Smooth muscle cell (in vitro differentiated cells): ENCODE results near the gene RBM38. TPM values are rescaled to one million over a fixed set of nuclear protein-coding genes. Genes with fewer than 3 reads are reported as not detected.

Experiments
- DNase-seq: peaks from one replicate; lab custom pipeline; 2025; ENCODE audit not compliant: unreplicated experiment; lab: John Stamatoyannopoulos, UW
- H2AFZ ChIP-seq: fragments of 200-600 bp; sonication (generic); 2 replicates; pipeline ENCODE4 v1.6.0; 2016; ENCODE audit warnings: antibody characterized with exemption, low read depth, mild to moderate bottlenecking
- H3F3A ChIP-seq: fragments of 200-600 bp; sonication (generic); 2 replicates; pipeline ENCODE4 v1.6.0; 2017; ENCODE audit warnings: antibody characterized with exemption, low read depth
- H3K27ac ChIP-seq: fragments of 200-600 bp; sonication (generic); 2 replicates; pipeline ENCODE4 v1.5.1; 2016; ENCODE audit warnings: low read depth, mild to moderate bottlenecking
- H3K27me3 ChIP-seq: fragments of 200-600 bp; sonication (generic); 2 replicates; pipeline ENCODE4 v1.6.1; 2016; ENCODE audit warnings: low read depth, mild to moderate bottlenecking
- H3K36me3 ChIP-seq: fragments of 200-600 bp; sonication (generic); 2 replicates; pipeline ENCODE4 v1.5.1; 2016; ENCODE audit warnings: low read depth
- H3K4me1 ChIP-seq: fragments of 200-600 bp; sonication (generic); 2 replicates; pipeline ENCODE4 v1.5.1; 2016; ENCODE audit warnings: low read depth
- H3K4me2 ChIP-seq: fragments of 200-600 bp; sonication (generic); 2 replicates; pipeline ENCODE4 v1.6.0; 2016; ENCODE audit warnings: mild to moderate bottlenecking
- H3K4me3 ChIP-seq: fragments of 200-600 bp; sonication (generic); 2 replicates; pipeline ENCODE4 v1.5.1; 2016; ENCODE audit warnings: mild to moderate bottlenecking
- H3K79me2 ChIP-seq: fragments of 200-600 bp; sonication (generic); 2 replicates; pipeline ENCODE4 v1.6.0; 2016; ENCODE audit warnings: low read depth, mild to moderate bottlenecking
- H3K9ac ChIP-seq: fragments of 200-600 bp; sonication (generic); 2 replicates; pipeline ENCODE4 v1.6.0; 2016; ENCODE audit warnings: low read depth
- H3K9me3 ChIP-seq: fragments of 200-600 bp; sonication (generic); replicated peaks from 2 replicates; pipeline ENCODE4 v1.5.1; 2016; ENCODE audit warnings: low read depth
- H4K20me1 ChIP-seq: fragments of 200-600 bp; sonication (generic); 2 replicates; pipeline ENCODE4 v1.6.0; 2016; ENCODE audit warnings: low read depth
- CTCF ChIP-seq: fragments of 200-600 bp; sonication (generic); IDR thresholded peaks from 2 replicates; pipeline ENCODE4 v1.5.1; 2017; ENCODE audit warnings: borderline replicate concordance, mild to moderate bottlenecking, antibody characterized with exemption; ENCODE audit not compliant: insufficient read depth, poor library complexity, severe bottlenecking
- WGBS: methylation state at CpG from one replicate; pipeline ENCODE4 v1.1.7; 2016; ENCODE audit warnings: low lambda C conversion rate; 5-methylcytosine and 5-hydroxymethylcytosine counted together
- polyA plus RNA-seq: library from polyadenylated mRNA; unstranded; fragments of >200 nt; fragmentation: Nextera tagmentation; extraction: Ambion mirVana; gene quantifications from 2 replicates; pipeline ENCODE4 v1.2.1, GENCODE V29; 2016
- total RNA-seq: library from RNA; depleted of rRNA; stranded (reverse); fragments of >200 nt; gene quantifications from 2 replicates; pipeline ENCODE4 v1.2.3, GENCODE V29; 2014

RBM38 gene
- total and polyA plus RNA-seq, 2 experiments from 2014 or later = 12.0 to 12.7 TPM

- no peaks in the 10 kb centered on the region for H3K9me3 ChIP-seq
- H3K27me3 ChIP-seq = no peaks in the 10 kb centered on the region
- H3K4me3 ChIP-seq = no peak overlapping the region
- H3K4me1 ChIP-seq = peaks cover 12% of the 10 kb centered on the region
- no peaks in the 10 kb centered on the region for H4K20me1 ChIP-seq
- no peak for TF ChIP-seq CTCF
- 95% methylated on average over 18 of the region's 18 CpGs for WGBS
- no peaks in the 10 kb centered on the region for H3K36me3 ChIP-seq
- H2AFZ ChIP-seq = no peak overlapping the region
- H3K9ac ChIP-seq = no peak overlapping the region
- no peak overlapping the region for H3K27ac ChIP-seq
- no peaks in the 10 kb centered on the region for H3K79me2 ChIP-seq
- no peak for DNase-seq
- no peak overlapping the region for H3K4me2 ChIP-seq
- no peaks in the 10 kb centered on the region for H3F3A ChIP-seq
Measured at GRCh38 chr20:57437672-57438330, 46.6 kb downstream of the RBM38 start.

- Histone ChIP-seq H3K4me2 (no peak overlapping the region), H3K79me2 (no peaks in the 10 kb centered on the region), H3K4me1 (peaks cover 12% of the 10 kb centered on the region), H4K20me1 (no peaks in the 10 kb centered on the region), H3K27me3 (no peaks in the 10 kb centered on the region), H3K4me3 (no peak overlapping the region), H3K36me3 (no peaks in the 10 kb centered on the region), H3K27ac (no peak overlapping the region), H3F3A (no peaks in the 10 kb centered on the region), H3K9me3 (no peaks in the 10 kb centered on the region), H2AFZ (no peak overlapping the region), H3K9ac (no peak overlapping the region)
- no peak for TF ChIP-seq CTCF
- no peak for DNase-seq
- WGBS = 62% methylated on average over 5 of the region's 5 CpGs
Measured at GRCh38 chr20:57438552-57438951, 47.4 kb downstream of the RBM38 start.

- WGBS = 89% methylated on average over 6 of the region's 6 CpGs
- H3K79me2 ChIP-seq = no peaks in the 10 kb centered on the region
- no peak overlapping the region for H2AFZ ChIP-seq
- no peak overlapping the region for H3K9ac ChIP-seq
- no peaks in the 10 kb centered on the region for H3K27me3 ChIP-seq
- no peaks in the 10 kb centered on the region for H3F3A ChIP-seq
- H3K27ac ChIP-seq = no peak overlapping the region
- DNase-seq = no peak
- H3K4me3 ChIP-seq = no peak overlapping the region
- peaks cover 12% of the 10 kb centered on the region for H3K4me1 ChIP-seq
- no peak for TF ChIP-seq CTCF
- H3K36me3 ChIP-seq = no peaks in the 10 kb centered on the region
- no peaks in the 10 kb centered on the region for H4K20me1 ChIP-seq
- no peak overlapping the region for H3K4me2 ChIP-seq
- no peaks in the 10 kb centered on the region for H3K9me3 ChIP-seq
Measured at GRCh38 chr20:57439432-57439831, 48.2 kb downstream of the RBM38 start.

GRCh38 chr20:57439993-57440392, 48.8 kb downstream of the RBM38 start:
- no peak for DNase-seq
- no peak for TF ChIP-seq CTCF
- H3K4me3 ChIP-seq = no peak overlapping the region
- H3K9me3 ChIP-seq = no peaks in the 10 kb centered on the region
- no peak overlapping the region for H3K27ac ChIP-seq
- no peaks in the 10 kb centered on the region for H3K36me3 ChIP-seq
- no peak overlapping the region for H3K9ac ChIP-seq
- H3K79me2 ChIP-seq = no peaks in the 10 kb centered on the region
- H3K4me2 ChIP-seq = no peak overlapping the region
- no peak overlapping the region for H2AFZ ChIP-seq
- no peaks in the 10 kb centered on the region for H3K27me3 ChIP-seq
- WGBS = 98% methylated on average over 7 of the region's 7 CpGs
- peaks cover 12% of the 10 kb centered on the region for H3K4me1 ChIP-seq
- no peaks in the 10 kb centered on the region for H4K20me1 ChIP-seq
- H3F3A ChIP-seq = no peaks in the 10 kb centered on the region
